ENCODE results near the gene ZGPAT.
A peak's percentile ranks its signal among the peaks of the same experiment; 100 is the strongest.

Gene ZGPAT

DNA sequence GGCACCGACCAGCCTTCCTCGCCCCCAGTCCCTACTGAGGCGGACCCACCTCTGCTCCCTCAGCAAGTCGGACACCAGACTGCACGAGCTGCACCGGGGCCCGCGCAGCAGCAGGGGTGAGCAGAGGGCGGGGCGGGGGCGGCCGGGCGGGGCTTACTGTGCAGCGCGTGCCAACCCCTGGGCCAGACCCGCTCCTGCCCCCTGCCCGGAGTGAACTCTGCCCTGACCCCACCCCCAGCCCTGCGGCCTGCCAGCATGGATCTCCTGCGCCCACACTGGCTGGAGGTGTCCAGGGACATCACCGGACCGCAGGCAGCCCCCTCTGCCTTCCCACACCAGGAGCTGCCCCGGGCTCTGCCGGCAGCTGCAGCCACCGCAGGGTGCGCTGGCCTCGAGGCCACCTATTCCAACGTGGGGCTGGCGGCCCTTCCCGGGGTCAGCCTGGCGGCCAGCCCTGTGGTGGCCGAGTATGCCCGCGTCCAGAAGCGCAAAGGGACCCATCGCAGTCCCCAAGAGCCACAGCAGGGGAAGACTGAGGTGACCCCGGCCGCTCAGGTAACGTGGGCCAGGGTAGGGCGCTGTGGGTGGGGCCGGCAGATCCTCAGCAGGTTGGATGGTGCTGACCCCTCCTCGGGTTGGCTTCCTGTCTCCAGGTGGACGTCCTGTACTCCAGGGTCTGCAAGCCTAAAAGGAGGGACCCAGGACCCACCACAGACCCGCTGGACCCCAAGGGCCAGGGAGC is 30.3 kb downstream of the ZGPAT start:
- H3K4me1 ChIP-seq (ENCODE audit: insufficient read depth, low read length, severe bottlenecking), result peaks cover 39% of the 10 kb centered on the region
- no peaks in the 10 kb centered on the region for H4K20me1 ChIP-seq (ENCODE audit: insufficient read depth, low read length)
- H3K79me2 ChIP-seq (ENCODE audit: insufficient read depth, low read length), result no peaks in the 10 kb centered on the region
- no peaks in the 10 kb centered on the region for H3K9me3 ChIP-seq (ENCODE audit: low read length)
- peak overlapping the region; percentile 42 for H3K4me3 ChIP-seq (ENCODE audit: low read depth, low read length, poor library complexity, severe bottlenecking)
- H3F3A ChIP-seq (ENCODE audit: insufficient read depth, low read length), result no peaks in the 10 kb centered on the region; the same call in 1 of the 2 replicates
- H3K9ac ChIP-seq (ENCODE audit: low read length), result no peak overlapping the region; the same call in 1 of the 2 replicates
- no peak overlapping the region for H2AFZ ChIP-seq (ENCODE audit: low read length)
- peak overlapping the region; percentile 58 for H3K4me2 ChIP-seq (ENCODE audit: low read length)
- H3K36me3 ChIP-seq (ENCODE audit: insufficient read depth, low read length), result peaks cover 33% of the 10 kb centered on the region
- no peaks in the 10 kb centered on the region for H3K9me2 ChIP-seq (ENCODE audit: low read depth, low read length)
- H3K27me3 ChIP-seq (ENCODE audit: insufficient read depth, low read length), result no peaks in the 10 kb centered on the region; the same call in 1 of the 2 replicates
- TF ChIP-seq, protein P1, sequence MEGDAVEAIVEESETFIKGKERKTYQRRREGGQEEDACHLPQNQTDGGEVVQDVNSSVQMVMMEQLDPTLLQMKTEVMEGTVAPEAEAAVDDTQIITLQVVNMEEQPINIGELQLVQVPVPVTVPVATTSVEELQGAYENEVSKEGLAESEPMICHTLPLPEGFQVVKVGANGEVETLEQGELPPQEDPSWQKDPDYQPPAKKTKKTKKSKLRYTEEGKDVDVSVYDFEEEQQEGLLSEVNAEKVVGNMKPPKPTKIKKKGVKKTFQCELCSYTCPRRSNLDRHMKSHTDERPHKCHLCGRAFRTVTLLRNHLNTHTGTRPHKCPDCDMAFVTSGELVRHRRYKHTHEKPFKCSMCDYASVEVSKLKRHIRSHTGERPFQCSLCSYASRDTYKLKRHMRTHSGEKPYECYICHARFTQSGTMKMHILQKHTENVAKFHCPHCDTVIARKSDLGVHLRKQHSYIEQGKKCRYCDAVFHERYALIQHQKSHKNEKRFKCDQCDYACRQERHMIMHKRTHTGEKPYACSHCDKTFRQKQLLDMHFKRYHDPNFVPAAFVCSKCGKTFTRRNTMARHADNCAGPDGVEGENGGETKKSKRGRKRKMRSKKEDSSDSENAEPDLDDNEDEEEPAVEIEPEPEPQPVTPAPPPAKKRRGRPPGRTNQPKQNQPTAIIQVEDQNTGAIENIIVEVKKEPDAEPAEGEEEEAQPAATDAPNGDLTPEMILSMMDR (IDR thresholded peaks at IDR 0.05; ENCODE audit: low read length), result no peak
- TF ChIP-seq EZH2 (IDR thresholded peaks at IDR 0.05; ENCODE audit: borderline replicate concordance, low read length), result no peak
- H3K27ac ChIP-seq (ENCODE audit: low read depth, low read length, poor library complexity, severe bottlenecking), result no peak overlapping the region

DNA sequence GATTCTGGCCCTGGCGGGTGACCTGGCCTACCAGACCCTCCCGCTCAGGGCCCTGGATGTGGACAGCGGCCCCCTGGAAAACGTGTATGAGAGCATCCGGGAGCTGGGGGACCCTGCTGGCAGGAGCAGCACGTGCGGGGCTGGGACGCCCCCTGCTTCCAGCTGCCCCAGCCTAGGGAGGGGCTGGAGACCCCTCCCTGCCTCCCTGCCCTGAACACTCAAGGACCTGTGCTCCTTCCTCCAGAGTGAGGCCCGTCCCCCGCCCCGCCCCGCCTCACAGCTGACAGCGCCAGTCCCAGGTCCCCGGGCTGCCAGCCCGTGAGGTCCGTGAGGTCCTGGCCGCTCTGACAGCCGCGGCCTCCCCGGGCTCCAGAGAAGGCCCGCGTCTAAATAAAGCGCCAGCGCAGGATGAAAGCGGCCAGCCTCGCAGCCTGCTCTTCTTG is 30.9 kb downstream of the ZGPAT start:
- no peak overlapping the region for H3K4me3 ChIP-seq (ENCODE audit: low read depth, low read length, poor library complexity, severe bottlenecking)
- peaks cover 39% of the 10 kb centered on the region for H3K4me1 ChIP-seq (ENCODE audit: insufficient read depth, low read length, severe bottlenecking)
- no peaks in the 10 kb centered on the region for H3K9me2 ChIP-seq (ENCODE audit: low read depth, low read length)
- peaks cover 29% of the 10 kb centered on the region for H3K36me3 ChIP-seq (ENCODE audit: insufficient read depth, low read length)
- no peak overlapping the region for H3K9ac ChIP-seq (ENCODE audit: low read length)
- no peaks in the 10 kb centered on the region for H3K9me3 ChIP-seq (ENCODE audit: low read length)
- no peaks in the 10 kb centered on the region for H4K20me1 ChIP-seq (ENCODE audit: insufficient read depth, low read length)
- H2AFZ ChIP-seq (ENCODE audit: low read length), result no peak overlapping the region
- H3K27me3 ChIP-seq (ENCODE audit: insufficient read depth, low read length), result no peaks in the 10 kb centered on the region; the same call in 1 of the 2 replicates
- H3K79me2 ChIP-seq (ENCODE audit: insufficient read depth, low read length), result no peaks in the 10 kb centered on the region
- H3F3A ChIP-seq (ENCODE audit: insufficient read depth, low read length), result no peaks in the 10 kb centered on the region; the same call in 1 of the 2 replicates
- H3K4me2 ChIP-seq (ENCODE audit: low read length), result peak overlapping the region; percentile 60; the same call in 1 of the 2 replicates
- H3K27ac ChIP-seq (ENCODE audit: low read depth, low read length, poor library complexity, severe bottlenecking), result no peak overlapping the region
- no peak for TF ChIP-seq EZH2 (IDR thresholded peaks at IDR 0.05; ENCODE audit: borderline replicate concordance, low read length)
- TF ChIP-seq, protein P1 (IDR thresholded peaks at IDR 0.05; ENCODE audit: low read length), result no peak

DNA sequence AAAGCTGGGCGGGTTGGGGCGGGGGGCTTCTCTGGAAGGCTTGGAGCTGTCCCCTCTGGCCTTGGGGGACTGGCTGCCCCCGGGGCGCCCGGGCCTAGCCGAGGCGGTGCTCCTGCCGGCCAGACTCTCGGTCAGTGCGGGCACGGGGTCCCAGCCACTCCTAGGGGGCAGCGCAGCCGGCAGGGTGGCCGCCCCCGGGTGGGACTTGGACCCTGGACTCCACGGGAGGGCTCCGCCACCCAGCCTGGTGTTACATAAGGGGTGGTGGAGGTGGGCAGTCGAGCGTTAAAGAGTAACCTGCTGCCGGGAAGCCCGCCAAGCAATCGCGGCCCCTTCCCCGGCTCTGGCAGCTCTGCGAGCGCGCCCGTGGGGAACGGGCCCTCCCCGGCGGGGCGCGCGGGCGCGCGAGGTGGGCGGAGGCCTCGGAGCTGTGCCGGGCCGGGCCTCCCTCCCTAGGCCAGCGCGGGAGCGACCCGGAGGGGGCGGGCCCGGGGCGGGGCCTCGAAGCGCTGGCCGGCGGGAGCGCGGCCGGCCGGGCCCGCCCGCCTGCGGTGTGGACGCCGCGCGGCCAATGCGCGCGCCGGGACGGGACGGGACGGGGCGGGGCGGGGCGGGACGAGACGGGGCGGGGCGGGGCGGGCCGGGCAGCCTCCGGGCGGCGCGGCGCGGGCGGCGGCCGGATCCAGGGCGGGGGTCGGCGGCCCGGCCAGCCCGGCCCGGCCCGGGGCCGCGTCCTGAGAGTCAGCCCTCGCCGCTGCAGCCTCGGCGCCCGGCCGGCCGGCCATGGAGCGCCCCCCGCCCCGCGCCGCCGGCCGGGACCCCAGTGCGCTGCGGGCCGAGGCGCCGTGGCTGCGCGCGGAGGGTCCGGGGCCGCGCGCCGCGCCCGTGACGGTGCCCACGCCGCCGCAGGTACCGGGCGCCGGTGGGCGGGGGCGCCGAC is 31.6 kb downstream of the ZGPAT start, which contains the start of gene SLC2A4RG:
TSS of gene SLC2A4RG (plus strand) at position 647 of the 940 bp plus-strand sequence. CDS start at position 784, 137 bp downstream.
- Histone ChIP-seq H3K9me2 (ENCODE audit: low read depth, low read length) (no peaks in the 10 kb centered on the region), H3K9me3 (ENCODE audit: low read length) (no peaks in the 10 kb centered on the region), H3K4me2 (ENCODE audit: low read length) (peak within 1 kb of the TSS; percentile 60), H3K4me1 (ENCODE audit: insufficient read depth, low read length, severe bottlenecking) (peaks cover 39% of the 10 kb centered on the region), H3K9ac (ENCODE audit: low read length) (peak within 1 kb of the TSS; percentile 39; the same call in 1 of the 2 replicates), H3K36me3 (ENCODE audit: insufficient read depth, low read length) (peaks cover 26% of the 10 kb centered on the region), H3K27me3 (ENCODE audit: insufficient read depth, low read length) (no peaks in the 10 kb centered on the region; the same call in 1 of the 2 replicates), H4K20me1 (ENCODE audit: insufficient read depth, low read length) (no peaks in the 10 kb centered on the region), H2AFZ (ENCODE audit: low read length) (no peak within 1 kb of the TSS), H3F3A (ENCODE audit: insufficient read depth, low read length) (no peaks in the 10 kb centered on the region; the same call in 1 of the 2 replicates), H3K27ac (ENCODE audit: low read depth, low read length, poor library complexity, severe bottlenecking) (no peak within 1 kb of the TSS), H3K79me2 (ENCODE audit: insufficient read depth, low read length) (no peaks in the 10 kb centered on the region), H3K4me3 (ENCODE audit: low read depth, low read length, poor library complexity, severe bottlenecking) (peak within 1 kb of the TSS; percentile 49)
- no peak for TF ChIP-seq EZH2 (IDR thresholded peaks at IDR 0.05; ENCODE audit: borderline replicate concordance, low read length)
- TF ChIP-seq, protein P1 (IDR thresholded peaks at IDR 0.05; ENCODE audit: low read length), result no peak
